Left lung (tissue), 10 donors: ENCODE measurements around the gene B4GALT1. TPM values are rescaled to one million over a fixed set of nuclear protein-coding genes. Genes with fewer than 3 reads are reported as not detected.

Experiments
- ATAC-seq: fragments of 200-7000 bp; cut with Tn5 transposase; one replicate; pipeline ENCODE4 v1.9.1; 2020; ENCODE audit warnings: moderate library complexity
- DNase-seq, 4 donors: peaks; one replicate each; pipeline ENCODE4 v3.0.0-alpha.2; 2013 to 2020
- H3K27ac ChIP-seq, 2 donors: fragments of 200-600 bp; sonication (generic) in 1 of 2; one replicate each; pipeline versions ENCODE4 v1.5.0 to v1.8.0; 2020 to 2021
- H3K27me3 ChIP-seq, 2 donors: fragments of 200-600 bp; sonication (generic) in 1 of 2; one replicate each; pipeline versions ENCODE4 v1.5.0 to v1.8.0; 2020 to 2021
- H3K36me3 ChIP-seq, 2 donors: fragments of 200-600 bp; sonication (generic) in 1 of 2; one replicate each; pipeline versions ENCODE4 v1.5.0 to v1.8.0; 2020 to 2021
- H3K4me1 ChIP-seq, 2 donors: fragments of 200-600 bp; one replicate each; pipeline ENCODE4 v1.8.0; 2021
- H3K4me3 ChIP-seq, 2 donors: fragments of 200-600 bp; sonication (generic) in 1 of 2; one replicate each; pipeline versions ENCODE4 v1.5.0 to v1.8.0; 2020 to 2021; ENCODE audit warnings: mild to moderate bottlenecking in 1 of 2
- H3K9me3 ChIP-seq, 2 donors: fragments of 200-600 bp; sonication (generic) in 1 of 2; one replicate each; pipeline versions ENCODE4 v1.5.0 to v1.8.0; 2020 to 2021
- CTCF ChIP-seq, 2 donors: fragments of 200-600 bp; sonication (generic) in 1 of 2; IDR thresholded peaks; one replicate each; pipeline versions ENCODE4 v1.5.0 to v1.8.0; 2021; ENCODE audit warnings: antibody characterized with exemption in 2 of 2
- intact Hi-C, 2 donors: fragments of 100-400 bp; cut with DNase I; formaldehyde crosslinking; loops; one replicate each; pipeline versions ENCODE4 v1.11.2 to v1.14.2; 2022
- polyA plus RNA-seq, 6 donors: library from polyadenylated mRNA; unstranded; fragments of 120-200 nt; gene quantifications; one replicate each; pipeline ENCODE4 v1.2.1, GENCODE V29; 2013; ENCODE audit not compliant: insufficient read length in 6 of 6
- total RNA-seq, 2 donors: library from RNA; stranded (reverse); fragmentation: NEBNext Ultra II Directional; extraction: Animal tissue kit (Norgen Biotek cat#: 25700); gene quantifications; one replicate each; pipeline ENCODE4 v1.2.1, GENCODE V29; 2021
- donor health status: DM: no; HTN: yes; CAD: no.
- donor health status: DM: no; HTN: no; CAD: no.

B4GALT1 gene
- total and polyA plus RNA-seq, 8 donors, result 58.8 to 107 (median 76.0) TPM

GRCh38 chr9:33139421-33140228 is 27.5 kb downstream of the B4GALT1 start:
- peaks cover 0 to 5% of the 10 kb centered on the region in 2 donors for H3K36me3 ChIP-seq
- no peak for TF ChIP-seq CTCF (IDR thresholded peaks at IDR 0.05)
- DNase-seq (peak; percentile 75 to 93 (median 82)), ATAC-seq (peak; percentile 15)
- no peaks in the 10 kb centered on the region for H3K27me3 ChIP-seq
- peak overlapping the region; percentile 60 to 64 for H3K27ac ChIP-seq
- H3K4me1 ChIP-seq, result peaks cover 63 to 97% of the 10 kb centered on the region in 2 donors
- intact Hi-C loops, result no loop called here
- no peak overlapping the region for H3K4me3 ChIP-seq
- H3K9me3 ChIP-seq, result no peaks in the 10 kb centered on the region

DNA sequence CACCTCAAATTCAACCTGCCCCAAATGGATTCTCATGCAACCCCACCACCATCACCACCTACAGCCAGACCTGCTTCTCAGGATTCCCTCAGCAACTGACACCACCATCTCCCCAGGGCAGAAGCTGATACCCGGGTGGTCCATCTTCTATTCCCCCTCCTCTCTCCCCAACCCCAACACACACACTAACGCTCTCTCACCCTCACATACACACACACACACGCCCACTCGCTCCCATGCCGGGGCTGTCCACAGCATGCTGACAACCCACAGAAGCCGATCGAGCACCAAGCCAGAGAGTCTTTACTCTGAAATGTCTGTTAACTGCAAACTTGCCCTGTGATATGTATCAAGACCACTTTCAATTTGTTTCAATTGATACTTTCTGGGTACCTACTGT is 28.4 kb downstream of the B4GALT1 start:
- ATAC-seq (no peak), DNase-seq (peak in 1 of 4 donors; percentile 29)
- TF ChIP-seq CTCF (IDR thresholded peaks at IDR 0.05), result no peak
- intact Hi-C loops, result no loop called here
- Histone ChIP-seq H3K27ac (no peak overlapping the region), H3K9me3 (no peaks in the 10 kb centered on the region), H3K36me3 (peaks cover 0 to 13% of the 10 kb centered on the region in 2 donors), H3K27me3 (no peaks in the 10 kb centered on the region), H3K4me3 (no peak overlapping the region), H3K4me1 (peaks cover 60 to 97% of the 10 kb centered on the region in 2 donors)

GRCh38 chr9:33137781-33138264 is 29.3 kb downstream of the B4GALT1 start:
- H3K36me3 ChIP-seq, result peaks cover 0 to 23% of the 10 kb centered on the region in 2 donors
- H3K9me3 ChIP-seq, result no peaks in the 10 kb centered on the region
- no peaks in the 10 kb centered on the region for H3K27me3 ChIP-seq
- no peak overlapping the region for H3K4me3 ChIP-seq
- DNase-seq (peak in 1 of 4 donors; percentile 34), ATAC-seq (no peak)
- intact Hi-C loops, result no loop called here
- H3K27ac ChIP-seq, result peak overlapping the region in 1 of 2 donors; percentile 81
- TF ChIP-seq CTCF (IDR thresholded peaks at IDR 0.05), result no peak
- peaks cover 50 to 97% of the 10 kb centered on the region in 2 donors for H3K4me1 ChIP-seq

- DNase-seq (peak in 1 of 4 donors; percentile 16), ATAC-seq (no peak)
- TF ChIP-seq CTCF (IDR thresholded peaks at IDR 0.05), result no peak
- peak overlapping the region in 1 of 2 donors; percentile 81 for H3K27ac ChIP-seq
- no peaks in the 10 kb centered on the region for H3K27me3 ChIP-seq
- H3K4me1 ChIP-seq, result peaks cover 49 to 97% of the 10 kb centered on the region in 2 donors
- intact Hi-C loops, result no loop called here
- peaks cover 0 to 30% of the 10 kb centered on the region in 2 donors for H3K36me3 ChIP-seq
- H3K4me3 ChIP-seq, result no peak overlapping the region
- H3K9me3 ChIP-seq, result no peaks in the 10 kb centered on the region
Observed at GRCh38 chr9:33136721-33137670, 30.1 kb downstream of the B4GALT1 start.
